ENCODE results near the gene RNF126.
"Not testable (repeated sequence)": the region's sequence is repeated elsewhere in the genome, so short reads cannot be mapped to it uniquely, and the experiment has no call there.

RNF126 gene

GRCh38 chr19:662962-663681, at the start of gene RNF126:
Gene RNF126 (minus strand): TSS chr19:663214. CDS start chr19:663121, 93 bp downstream.
- peak; percentile 79 for DNase-seq (ENCODE audit: low read depth, low spot score)

DNA sequence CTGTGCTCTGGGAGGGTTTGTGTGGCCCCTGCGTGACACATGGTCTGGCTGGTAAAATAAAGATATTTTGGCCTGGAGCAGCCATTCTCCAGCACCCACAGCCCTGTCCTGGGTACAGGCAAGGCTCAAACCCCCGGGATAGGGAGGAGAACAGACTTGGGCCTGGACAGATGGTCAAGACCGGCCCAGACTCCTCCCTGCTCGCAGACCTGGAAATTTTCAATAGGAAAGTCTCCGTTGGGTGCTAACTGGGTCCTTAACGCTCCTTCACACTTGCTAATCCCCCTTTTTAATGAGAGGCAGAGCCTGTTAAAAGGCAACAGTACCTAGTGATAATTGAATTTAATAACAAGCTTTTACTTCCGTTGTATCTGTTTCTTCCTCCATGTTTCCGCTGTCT, 48.2 kb upstream of the RNF126 start:
- DNase-seq (ENCODE audit: low read depth, low spot score) = no peak

- DNase-seq (ENCODE audit: low read depth, low spot score) = no peak
Observed at GRCh38 chr19:710767-711166, 47.8 kb upstream of the RNF126 start.

DNA sequence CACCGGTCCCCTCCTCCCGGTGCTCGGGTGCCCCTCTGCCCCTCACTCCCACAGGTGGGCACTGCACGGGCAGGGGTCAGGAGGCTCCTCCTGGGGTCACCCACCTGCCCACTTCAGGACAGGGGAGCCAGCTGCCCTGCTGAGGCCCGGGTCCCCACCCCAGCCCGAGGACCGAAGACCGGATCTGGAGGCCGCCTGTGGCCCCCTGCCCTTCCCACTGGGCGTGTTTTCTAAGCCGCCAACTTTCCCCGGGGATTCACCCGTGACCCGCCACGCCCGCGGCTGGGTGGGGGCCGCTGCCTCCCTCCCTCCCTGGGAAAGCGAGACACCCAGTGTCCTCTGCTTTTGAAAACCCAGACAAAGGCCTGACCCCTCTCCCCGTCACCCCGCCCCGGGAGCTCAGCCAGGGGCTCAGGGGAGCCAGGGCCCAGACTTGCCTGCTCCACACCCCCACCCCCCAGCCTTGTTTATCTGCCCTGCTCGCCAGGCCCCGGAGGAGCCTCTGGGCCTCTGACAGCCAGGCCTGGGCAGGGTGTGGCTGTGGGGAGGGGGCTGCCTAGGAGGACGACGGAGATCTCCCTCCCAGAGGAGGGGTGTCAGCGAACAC, 47.1 kb upstream of the RNF126 start:
- DNase-seq (ENCODE audit: low read depth, low spot score) = no peak

DNA sequence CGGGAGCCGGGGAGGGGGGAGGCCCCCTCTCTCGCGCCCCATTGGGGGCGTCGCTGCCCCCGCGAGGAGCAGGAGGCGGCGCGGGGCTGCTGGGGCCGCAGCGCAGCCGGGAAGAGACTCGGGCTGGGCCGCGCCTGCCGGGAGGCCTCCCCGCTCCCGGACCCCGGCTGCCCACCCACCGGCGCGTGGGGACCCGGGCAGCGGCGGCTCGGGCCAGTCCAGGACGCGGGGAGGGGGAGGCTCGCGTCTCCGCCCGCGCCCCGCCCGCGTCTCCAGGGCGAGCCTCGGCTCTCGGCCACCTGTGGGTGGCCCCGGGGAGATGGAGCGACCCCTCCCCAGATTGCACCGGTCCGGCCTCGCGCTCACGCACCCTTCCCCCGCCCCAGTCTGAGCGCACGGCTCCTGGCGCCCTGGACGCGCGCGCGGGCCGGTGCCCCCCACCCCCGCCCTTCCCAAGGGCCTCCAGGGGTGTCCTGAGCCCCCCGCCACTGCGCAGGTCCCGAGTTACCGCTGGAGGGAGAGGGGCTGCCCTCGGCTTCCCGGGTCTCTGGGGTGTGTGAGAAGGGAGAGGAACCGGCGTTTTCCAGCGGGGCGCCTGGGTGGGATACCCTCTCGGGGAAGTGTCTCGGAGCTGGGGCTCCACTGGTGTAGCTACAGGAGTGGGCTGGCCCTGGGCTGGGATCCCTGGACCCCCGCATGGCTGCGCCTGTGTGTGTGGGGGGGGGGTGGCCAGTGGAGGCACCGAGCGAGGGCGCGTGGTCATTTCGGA, 46.4 kb upstream of the RNF126 start:
- no peak for DNase-seq (ENCODE audit: low read depth, low spot score)

- peak; percentile 41 for DNase-seq (ENCODE audit: low read depth, low spot score)
Observed at GRCh38 chr19:708154-709143, 45.4 kb upstream of the RNF126 start, which contains the start of gene PALM. Gene PALM (plus strand): TSS chr19:708935. CDS start chr19:709147, 212 bp downstream.

DNA sequence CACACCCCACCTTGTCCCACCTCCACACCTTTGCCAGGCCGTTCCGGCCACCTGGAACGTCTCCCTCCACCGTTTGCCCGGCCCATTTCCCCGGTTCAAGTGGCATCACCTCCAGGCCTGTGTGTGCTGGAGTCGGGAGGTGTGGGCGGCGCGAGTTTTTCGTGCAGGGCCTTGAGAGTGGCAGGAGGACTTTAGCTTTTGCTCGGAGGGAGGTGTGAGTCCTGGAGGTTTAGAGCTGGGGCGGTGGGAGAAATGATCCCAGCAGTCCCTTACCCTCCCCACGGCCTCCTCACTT, 41.4 kb upstream of the RNF126 start:
- no peak for DNase-seq (ENCODE audit: low read depth, low spot score)

DNA sequence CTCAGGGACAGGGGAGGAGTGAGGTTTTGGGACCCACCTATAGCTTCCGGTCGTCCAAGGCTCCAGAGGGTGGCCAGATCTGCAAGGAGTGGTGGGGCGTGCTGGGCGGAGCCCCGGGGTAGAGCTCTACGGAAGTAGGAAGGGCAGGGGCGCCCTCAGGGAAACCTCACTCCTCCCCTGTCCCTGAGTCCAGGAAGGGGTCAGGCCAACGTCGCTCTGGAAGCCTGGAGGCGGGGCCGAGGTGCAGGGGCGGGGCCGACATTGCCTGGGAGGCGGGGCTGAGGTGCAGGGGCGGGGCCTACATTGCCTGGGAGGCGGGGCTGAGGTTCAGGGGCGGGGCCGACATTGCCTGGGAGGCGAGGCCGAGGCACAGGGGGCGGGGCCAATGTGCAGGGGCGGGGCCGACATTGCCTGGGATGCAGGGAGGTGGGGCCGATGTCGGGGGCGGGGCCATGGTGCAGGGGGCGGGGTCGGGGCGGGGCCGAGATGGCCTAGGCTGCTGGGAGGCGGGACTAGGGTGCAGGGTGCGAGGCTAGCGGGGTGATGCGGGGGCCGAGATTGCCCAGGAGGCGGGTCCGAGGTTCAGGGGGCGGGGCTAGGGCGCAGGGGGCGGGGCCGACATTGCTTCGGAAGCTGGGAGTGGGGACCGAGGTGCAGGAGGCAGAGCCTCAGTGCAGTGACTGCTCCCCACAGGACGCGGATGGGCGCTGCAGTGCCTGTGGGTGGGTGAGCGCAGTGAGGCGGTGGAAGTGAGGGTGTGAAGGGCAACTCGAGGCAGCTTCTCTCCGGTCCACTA, 40.8 kb upstream of the RNF126 start:
- DNase-seq (ENCODE audit: low read depth, low spot score) = peak; percentile 79

DNA sequence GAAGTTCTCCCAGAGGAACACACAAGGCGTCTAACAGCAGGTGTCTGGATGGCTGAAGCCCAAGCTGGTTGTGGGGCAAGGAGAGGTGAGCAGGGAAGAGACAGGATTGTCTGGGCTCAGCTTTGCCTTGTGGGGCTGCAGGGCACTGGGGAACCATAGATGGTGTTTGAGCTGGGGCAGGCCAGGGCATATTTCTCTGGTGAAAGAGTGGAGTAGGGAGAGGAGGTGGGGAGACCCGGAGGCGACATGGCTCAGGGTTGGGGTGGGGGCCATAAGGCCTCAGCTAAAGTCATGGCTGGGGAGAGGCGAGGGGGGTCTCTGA, 40.3 kb upstream of the RNF126 start:
- no peak for DNase-seq (ENCODE audit: low read depth, low spot score)

DNA sequence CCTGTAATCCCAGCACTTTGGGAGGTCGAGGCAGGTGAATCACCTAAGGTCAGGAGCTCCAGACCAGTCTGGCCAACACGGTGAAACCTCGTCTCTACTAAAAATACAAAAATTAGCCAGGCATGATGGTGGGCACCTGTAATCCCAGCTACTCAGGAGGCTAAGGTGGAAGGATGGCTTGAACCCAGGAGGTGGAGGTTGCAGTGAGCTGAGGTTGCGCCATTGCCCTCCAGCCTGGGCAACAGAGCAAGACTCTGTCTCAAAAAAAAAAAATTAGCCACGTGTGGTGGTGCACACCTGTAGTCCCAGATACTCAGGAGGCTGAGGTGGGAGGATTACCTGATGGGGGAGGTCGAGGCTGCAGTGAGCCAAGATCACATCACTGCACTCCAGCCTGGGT, 39.8 kb upstream of the RNF126 start:
- DNase-seq (ENCODE audit: low read depth, low spot score) = not testable (repeated sequence)

GRCh38 chr19:699885-700284, 36.9 kb upstream of the RNF126 start:
- DNase-seq (ENCODE audit: low read depth, low spot score) = peak; percentile 62

DNA sequence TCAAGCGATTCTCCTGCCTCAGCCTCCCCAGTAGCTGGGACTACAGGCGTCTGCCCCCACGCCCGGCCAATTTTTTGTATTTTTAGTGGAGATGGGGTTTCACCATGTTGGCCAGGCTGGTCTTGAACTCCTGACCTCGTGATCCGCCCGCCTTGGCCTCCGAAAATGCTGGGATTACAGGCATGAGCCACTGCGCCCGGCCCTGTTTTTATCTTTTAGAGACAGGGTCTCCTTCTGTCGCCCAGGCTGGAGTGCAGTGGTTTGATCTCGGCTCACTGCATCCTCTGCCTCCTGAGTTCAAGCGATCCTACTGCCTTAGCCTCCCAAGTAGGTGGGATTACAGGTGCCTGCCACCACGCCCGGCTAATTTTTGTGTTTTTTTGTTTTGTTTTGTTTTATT, 35.5 kb upstream of the RNF126 start:
- not testable (repeated sequence) for DNase-seq (ENCODE audit: low read depth, low spot score)

DNA sequence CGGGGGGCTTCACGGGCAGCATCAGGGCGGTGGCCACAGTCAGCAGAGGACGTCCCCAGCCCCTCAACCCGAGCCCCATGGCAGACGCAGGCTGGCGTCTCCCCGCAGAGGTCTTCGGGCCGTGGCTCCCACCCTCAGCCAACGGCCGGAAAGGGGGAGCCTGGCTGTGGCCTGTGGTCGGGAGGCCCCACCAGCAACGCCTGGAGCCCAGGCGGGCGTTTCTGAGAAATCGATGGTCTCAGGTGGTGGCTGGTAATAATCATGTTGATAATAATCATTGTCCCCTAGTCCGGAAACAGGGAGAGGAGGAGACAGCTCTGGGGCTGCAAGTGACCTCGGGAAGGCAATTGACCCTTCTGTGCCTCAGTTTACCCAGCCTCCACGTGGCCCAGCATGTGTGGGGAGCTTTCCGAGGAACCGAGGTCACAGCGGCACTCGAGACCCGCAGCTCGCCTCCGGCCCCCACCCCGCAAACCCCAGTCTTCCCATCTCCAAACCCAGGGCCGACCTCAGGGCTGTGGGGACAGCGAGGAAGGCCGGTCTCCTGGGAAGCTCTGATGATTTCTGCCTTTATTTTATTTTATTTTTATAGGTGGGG, 32.4 kb upstream of the RNF126 start, which contains the start of gene PRSS57:
TSS of gene PRSS57 (minus strand) at position 101 of the 598 bp plus-strand sequence. CDS start at position 79, 22 bp downstream.
- DNase-seq (ENCODE audit: low read depth, low spot score) = no peak

- DNase-seq (ENCODE audit: low read depth, low spot score) = no peak
Observed at GRCh38 chr19:694481-695351, 31.7 kb upstream of the RNF126 start.

- DNase-seq (ENCODE audit: low read depth, low spot score) = peak; percentile 51
Observed at GRCh38 chr19:690203-690602, 27.2 kb upstream of the RNF126 start.

DNA sequence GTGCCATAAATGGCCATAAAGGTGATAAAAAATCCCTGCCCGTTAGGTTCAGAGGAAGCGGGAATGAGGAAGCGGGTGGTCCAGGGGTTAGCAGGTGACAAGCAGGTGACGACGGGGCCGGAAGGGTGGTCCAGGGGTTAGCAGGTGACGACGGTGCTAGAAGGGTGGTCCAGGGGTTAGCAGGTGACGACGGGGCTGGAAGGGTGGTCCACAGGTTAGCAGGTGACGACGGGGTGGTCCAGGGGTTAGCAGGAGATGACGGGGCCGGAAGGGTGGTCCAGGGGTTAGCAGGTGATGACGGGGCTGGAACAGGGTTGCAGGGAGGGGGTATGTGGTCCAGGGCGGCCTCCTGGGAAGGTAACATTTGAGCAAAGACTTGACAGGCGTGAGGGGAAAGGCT, 26.0 kb upstream of the RNF126 start:
- DNase-seq (ENCODE audit: low read depth, low spot score) = no peak

DNA sequence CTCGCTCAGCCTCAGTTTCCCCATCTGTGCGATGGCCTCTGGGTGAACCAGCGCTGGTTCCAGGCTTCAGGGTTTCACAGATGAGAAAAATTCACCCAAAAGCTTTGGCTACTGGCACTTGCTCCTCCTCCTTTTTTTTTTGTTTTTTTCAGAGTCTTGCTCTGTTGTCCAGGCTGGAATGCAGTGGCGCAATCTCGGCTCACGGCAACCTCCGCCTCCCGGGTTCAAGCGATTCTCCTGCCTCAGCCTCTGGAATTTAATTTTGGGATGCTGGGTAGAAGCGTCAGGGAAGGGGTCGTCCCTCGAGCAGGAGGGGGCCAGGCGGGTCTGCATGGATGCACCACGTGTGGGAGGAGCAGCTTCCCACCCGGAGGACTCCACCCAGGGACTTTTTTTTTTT, 25.2 kb upstream of the RNF126 start:
- no peak for DNase-seq (ENCODE audit: low read depth, low spot score)

GRCh38 chr19:687569-688166, 24.7 kb upstream of the RNF126 start:
- DNase-seq (ENCODE audit: low read depth, low spot score) = peak; percentile 53
